Hippocampal formation (tissue), 2 donors: ENCODE data around the gene TUBGCP6.

Source experiments
- DNase-seq, 2 donors: peaks; one replicate each; lab custom pipeline; 2025; lab: John Stamatoyannopoulos, UW

The TUBGCP6 gene

DNA sequence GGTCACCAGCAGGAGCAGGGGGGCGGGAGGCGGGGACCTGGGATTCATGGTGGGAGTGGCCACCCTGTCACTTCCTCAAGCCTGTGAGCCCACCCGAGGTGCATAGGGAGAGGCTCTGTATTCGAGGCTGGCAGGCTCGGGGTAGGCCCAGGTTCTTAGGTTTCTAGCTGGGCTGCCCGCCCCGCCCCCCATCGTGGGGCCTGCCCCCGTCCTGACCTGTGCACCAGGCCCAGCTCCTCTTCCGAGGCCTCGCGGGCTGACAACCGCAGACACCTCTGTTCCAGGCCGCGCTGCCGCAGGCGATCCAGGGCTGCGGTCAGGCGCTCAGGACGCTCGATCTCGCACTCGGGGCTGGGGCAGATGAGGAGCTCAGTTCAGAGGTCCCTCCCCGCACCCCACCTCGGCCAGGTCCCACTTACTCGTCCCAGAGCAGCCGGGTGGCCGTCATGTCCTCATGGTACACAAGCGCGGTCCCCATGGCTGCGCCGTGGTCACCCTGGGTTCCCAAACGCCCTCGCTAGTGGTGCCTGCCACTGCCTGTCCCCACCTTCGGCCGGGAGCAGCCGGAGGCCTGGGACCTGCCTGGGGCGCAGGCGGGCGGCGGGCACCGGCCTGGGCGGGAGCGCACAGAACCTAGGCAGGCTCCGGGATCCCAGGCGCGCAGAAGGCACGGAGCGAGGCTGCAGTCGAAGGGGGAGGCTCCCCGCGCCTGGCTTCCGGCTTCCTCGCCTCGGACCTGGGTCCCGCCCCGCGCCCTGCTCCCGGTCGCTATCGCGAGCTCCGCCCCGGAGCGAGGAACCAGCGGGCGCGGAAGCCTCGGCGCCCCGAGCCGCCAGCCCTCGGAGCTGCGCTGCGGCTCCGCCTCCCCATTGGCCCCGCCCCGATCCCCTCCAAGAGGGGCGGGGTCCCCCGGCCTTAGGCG lies 6.0 kb upstream of the TUBGCP6 start, which contains the start of gene HDAC10:
TSS of gene HDAC10 (minus strand) at position 711 of the 922 bp plus-strand sequence. CDS start at position 478, 233 bp downstream.
- peak in 1 of 2 donors; percentile 27 for DNase-seq

DNA sequence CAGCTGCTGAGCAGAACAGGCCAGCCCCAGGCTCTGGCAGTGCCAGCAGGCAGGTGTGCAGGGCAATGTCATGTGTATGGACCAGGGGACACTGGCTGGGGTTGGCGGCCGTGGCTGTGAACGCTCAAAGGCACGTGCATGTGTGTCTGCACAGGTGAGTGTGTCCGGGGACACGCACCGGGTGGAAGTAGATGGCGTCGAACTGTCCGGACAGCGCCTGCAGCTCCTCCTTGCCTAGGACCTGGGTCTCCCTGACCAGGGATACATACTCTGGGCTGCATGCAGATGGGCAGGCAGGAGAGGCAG lies 5.4 kb upstream of the TUBGCP6 start:
- no peak for DNase-seq

DNA sequence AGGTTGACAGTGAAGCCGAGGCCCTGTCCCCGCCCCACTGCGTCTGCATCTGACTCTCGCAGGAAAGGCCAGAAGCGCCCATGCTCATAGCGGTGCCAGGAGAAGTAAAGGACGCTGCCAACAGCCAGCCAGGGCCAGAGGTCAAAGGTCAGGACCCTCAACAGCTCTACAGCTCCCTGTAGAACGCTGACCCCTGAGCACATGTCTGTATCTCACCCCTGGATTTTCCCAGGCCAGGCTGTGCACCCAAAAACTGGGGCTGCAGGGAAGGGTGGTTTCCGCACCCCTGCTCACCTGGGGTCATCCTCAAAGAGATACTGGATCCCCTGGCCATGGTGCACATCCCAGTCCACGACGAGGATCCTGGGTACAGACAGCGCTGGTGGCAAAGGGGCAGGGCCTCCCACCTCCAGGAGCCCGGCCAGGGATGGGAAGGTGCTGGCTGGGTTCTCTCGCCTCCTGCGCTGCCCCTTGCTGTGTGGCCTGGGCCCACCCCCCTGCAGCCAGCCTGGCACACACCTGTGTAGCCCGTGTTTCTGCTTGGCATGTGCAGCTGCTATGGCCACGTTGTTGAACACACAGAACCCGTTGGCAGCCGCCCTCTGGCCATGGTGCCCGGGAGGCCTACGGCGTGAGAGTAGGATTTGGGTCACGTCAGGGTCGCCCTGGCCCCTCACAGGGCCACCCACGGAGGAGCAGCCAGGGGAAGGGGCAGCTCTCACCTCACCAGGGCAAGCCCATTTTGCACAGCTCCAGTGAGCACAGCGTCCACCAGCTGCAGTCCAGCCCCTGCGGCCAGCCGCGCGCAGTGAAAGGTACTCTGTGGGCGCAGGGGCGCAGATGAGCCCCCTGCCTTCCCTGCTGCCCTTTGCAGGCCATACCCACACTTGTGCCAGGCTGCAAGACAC lies 4.8 kb upstream of the TUBGCP6 start:
- no peak for DNase-seq

DNA sequence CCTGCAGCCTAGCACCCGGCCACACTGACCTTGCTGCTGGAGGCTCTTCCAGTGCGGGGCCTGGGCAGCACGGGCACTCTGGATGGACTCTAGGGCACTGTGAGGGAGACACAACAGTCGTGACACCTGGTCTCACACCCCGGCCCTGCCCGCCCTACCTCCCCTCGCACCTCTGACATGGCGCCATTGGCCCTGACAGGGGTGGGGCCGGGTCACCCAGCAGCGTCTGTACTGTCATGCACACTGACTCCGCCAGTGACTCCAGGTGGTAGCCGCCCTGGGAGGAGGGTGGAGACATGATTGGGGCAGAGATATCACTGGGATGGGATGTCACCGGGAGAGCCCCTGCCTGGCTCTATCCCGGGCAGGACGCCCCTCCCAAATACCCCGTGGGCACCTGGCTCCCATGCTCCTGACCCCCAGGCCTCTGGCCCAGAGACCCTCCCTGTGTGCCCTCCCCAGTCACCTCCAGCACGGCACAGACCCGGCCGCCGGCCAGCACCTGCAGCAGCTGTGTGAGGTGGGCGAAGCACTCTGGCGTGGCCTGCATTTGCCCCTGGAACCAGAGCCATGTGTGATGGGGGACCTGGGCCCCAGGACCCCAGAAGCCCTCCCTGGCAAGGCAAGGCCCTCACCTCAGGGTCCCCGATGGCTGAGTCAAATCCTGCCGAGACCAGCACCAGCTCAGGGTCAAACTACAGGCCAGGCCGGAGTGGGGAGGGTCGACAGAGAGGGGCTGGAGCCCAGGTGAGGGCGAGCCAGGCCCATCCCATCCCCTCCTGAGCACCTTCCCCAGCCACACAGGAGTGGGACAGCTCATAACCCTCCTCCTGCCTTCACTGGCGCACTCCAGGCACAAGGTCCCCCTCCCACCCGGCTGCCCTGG lies 3.6 kb upstream of the TUBGCP6 start:
- no peak for DNase-seq

DNA sequence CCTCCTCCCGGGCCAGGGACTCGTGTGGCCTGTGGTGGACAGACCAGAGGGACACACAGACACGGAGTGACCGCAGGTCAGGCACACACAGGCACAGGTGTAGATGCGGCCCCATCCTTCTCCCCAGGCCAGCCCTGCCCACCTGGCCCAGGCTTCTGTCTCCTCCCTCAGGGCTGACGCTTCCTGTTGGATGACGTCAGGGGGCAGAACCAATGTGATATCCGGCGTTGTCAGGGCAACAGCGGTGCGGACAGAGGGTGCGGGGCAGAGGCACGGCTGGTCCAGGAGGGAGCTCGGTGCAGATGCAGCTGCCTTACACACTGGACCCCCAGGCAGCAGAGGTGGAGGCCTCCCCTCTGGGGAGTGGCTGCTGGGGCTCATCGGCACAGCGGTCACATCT lies 2.9 kb upstream of the TUBGCP6 start:
- no peak for DNase-seq

DNA sequence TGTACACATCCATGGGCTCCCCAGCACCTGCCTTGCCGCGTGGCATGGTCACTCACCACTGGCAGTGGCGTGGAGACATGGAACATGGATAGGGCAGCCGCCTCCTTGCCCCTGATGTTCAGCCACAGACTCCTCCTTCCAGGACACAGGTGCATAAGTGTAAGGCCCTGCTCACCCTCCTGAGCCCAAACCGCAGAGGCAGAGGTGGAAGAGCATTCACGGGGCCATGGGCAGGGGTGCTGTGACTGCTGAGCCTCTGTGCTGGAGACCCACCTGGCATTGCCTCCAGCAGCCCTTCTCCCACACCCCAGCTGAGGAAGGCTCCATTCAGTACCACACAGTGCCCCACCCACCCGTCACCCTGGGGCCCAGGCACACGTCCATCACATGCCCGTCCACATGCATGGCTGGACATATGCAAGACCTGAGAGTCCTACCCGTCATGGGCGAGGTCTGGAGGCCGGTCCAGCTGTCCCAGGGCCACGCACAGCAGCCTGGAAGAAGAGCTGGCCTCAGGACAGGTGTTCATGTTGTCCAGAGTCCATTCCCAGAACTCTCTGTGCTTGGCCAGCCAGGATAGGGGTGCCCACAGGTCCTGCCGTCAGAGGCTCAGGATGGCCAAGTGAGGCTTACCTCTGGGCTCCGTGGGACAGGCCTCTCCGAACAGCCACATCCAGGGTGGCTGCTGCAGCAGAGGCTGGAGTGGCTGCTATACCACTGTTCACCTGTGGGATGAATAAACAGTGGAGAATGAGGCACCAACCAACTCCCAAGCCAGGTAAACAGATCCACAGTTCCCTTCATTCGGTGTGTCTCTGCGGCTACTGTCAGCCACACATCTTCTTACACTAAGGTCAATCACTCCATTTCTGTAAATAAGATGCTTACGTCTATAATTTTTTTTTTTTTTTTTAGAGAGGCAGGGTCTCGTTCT lies 1.7 kb upstream of the TUBGCP6 start:
- no peak for DNase-seq

DNA sequence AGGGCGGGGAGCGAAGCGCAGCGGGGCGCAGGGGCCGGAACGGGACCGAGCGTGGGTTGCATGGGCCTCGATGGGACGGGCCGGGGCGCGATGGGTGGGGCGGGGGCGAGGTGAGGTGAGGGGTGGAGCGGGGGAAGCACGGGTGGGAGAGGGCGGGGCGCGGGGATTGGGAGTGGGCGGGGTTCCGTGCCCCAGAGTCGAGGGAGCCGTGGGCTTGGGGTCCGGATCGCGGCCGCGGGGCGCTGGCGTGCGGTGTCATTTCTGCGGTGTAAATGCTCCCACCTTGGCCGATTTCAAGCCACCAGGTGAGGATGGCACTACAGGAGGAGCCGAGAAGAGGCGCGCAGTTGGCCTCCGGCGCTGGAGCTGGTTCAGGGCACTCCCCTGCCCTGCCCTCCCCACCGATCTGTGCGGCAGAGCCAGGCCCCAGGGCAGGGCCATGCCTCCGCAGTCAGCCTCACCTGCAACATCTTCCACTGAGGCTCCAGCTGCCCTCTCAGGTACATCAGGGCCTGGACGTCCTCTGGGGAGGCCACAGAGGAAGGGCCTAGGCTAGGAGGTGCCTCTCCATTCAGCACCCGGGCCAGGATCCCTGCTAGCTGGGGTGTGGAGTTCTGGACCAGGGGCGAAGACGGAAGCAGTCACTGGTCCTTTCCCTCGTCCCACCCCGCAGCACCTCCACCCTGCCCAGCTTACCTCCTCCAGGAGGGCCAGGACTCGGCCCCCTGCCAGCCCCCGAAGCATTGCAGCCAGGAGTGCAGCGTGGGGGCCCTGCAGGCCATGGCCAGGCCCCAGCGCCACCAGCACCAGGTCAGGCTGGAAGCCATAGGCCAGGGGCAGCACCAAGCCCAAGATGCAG lies 620 bp upstream of the TUBGCP6 start:
- no peak for DNase-seq

DNA sequence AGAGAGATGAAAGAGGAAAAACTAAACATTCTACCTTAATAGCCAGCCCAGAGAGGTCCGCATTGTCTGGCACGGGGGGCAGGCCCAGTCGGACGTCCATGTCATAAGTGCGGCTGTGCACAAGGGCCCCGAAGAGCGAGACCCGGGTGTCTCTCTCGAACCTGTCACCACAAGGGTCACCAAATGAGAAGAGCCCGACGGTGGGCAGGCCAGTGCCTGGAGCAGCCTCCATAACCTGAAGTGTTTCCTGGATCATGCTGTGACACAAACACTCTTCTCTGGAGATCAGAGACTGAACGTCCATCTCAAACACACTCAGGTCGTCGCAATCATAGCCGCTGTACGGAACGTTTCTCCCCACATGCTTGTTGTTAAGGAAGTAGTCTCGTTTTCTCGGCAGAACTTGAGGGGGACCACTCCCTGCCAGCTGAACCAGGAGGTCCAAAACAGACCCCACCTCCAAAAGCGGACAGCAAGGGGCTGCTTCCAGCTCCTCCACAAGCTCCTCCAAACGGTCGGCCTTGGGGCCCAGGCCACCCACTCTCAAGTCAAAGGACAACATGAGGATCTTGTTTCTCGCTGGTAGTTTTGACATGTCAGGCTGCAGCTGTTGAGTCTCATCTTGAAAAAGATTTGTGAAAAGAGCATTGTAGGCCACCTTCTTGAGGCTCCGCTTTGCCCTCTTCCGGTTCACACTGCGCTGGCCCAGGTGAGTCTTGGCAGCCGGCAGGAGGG lies 971 bp downstream of the TUBGCP6 start:
- DNase-seq = no peak

DNA sequence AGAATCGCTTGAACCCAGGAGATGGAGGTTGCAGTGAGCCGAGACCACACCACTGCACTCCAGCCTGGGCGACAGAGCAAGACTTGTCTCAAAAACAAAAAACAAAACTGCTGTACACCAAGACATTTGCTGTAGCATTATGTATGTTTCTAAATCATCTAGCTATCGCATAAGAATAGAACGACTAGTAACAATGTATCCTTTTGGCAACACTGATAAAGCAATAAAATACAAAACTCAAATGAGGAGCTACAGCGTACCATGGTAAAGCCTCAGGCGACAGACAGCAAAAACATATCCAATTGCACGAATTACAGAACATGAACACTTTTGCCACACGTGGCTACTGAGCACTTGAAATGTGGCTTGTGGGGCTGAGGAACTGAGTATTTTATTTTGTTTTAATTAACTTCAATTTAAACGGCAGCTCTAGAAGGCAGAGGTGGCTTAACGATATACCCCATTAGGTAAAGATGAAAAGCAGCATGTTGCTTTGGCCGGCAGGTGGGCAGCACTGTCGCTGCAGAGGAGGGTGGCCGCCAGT lies 2.3 kb downstream of the TUBGCP6 start:
- DNase-seq = no peak

DNA sequence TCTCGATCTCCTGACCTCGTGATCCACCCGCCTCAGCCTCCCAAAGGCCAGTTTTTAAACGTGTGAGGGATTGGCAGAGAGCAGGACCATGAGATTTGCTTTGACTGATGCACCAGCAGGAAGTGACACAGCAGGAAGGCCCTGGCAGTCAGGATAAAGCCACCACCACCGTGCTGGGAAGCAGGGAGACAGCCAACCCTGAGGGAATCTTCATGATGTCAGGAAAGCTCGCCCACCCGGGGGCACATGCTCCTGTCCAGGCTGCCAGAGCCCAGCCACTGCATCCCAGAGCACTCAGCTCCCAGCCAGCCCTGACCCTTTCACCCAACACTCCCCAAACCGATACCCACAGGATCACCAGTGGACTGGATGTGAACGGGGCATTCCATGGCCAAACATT lies 6.1 kb downstream of the TUBGCP6 start:
- DNase-seq = no peak

DNA sequence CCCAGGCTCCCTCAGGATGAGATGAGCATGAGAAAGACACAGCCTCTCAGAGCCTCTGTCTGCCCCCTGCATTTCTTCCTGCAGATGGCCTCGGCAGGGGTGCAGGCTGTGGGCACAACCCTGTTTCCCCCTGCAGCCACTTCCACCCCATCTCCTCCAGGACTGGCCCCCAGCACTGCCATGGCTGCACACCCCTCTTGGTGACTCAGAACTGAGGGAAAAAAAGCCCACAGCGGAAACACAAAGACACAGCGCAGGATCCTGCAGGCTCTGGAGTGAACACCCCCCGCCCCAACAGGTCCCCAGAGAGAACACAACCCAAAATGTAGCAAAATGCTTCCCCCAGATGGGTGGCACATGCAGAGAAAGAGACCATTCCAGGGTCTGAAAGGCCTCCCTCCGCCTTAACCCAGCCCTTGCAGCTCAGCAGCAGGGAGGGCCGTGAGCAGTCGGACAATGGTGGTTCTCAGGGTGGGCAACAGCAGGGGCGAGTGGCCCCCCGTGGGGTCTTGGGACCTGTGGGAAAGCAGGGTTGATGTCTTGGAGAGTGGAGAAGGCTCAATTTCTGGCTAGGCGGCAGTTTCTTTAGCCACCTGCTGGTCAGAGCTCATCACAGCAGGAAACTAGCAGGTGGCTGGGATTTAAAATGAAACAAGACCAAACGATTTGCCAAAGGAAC lies 8.0 kb downstream of the TUBGCP6 start:
- DNase-seq = no peak

DNA sequence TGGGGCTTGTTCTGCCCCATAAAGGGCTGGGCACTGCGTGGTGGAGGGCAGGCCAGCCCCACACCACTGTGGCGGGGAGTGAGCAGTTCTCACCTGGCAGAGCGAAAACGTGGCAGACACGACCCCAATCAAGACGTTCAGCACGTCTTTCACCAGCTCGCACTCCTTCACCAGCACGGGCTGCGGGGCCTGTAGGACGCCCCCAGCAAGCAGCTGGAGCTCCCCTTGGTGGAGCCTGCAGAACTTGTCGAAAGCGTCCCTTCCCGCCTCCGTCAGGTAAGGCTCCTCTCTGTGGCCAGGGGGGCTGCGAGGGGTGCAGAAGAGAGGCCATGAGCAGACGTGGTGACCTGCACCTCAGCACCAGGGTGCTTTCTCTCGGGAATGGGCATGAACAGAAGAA lies 11.6 kb downstream of the TUBGCP6 start:
- DNase-seq = no peak

DNA sequence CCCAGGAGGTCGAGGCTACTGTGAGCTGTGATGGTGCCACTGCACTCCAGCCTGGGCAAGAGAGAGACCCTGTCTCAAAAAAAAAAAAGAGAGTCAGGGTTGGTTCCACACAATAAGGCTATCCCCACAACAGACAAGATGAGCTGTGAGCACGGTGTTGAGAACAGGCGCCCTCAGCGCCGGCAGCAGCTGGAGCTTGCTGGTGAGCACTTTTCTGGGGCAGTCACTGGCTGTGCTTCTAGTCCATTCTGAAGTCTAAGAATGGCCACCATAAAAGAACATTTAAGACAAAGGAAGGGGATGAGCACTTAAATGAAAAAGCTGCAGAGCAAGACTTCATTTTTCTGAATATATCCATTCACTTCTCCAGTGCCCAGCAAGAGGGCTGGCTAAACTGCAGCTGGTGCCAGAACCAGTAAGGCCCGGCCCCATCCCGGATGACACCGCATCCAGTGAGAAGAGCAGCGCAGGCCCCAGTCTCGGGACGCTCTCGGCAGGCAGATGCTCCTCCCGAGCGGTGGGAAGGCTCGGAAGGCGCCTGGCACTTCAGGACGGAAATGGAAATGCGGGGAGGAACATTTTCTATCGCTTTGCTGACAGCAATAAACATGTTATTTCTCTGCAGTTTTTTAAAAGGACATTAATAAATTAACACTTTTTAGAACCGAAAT lies 12.2 kb downstream of the TUBGCP6 start:
- no peak for DNase-seq

DNA sequence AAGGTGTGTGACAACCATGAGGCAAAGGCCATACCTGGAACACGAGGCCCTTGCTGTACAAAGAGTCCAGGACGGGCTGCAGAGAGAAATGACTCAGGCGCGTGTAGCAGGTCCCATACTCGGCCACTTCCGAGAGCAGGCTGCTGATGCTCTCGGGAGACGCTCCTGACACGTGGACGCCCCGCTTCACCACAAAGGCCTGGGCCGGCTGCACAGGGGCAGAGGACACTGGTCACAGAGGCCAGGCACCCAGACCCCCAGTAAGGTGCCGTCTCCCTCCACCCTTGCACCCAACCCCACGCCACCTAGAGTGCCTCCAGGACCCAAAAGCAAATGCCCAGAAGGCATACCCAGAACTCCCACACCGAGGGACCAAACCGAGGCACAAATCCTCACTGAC lies 15.5 kb downstream of the TUBGCP6 start:
- DNase-seq = no peak

DNA sequence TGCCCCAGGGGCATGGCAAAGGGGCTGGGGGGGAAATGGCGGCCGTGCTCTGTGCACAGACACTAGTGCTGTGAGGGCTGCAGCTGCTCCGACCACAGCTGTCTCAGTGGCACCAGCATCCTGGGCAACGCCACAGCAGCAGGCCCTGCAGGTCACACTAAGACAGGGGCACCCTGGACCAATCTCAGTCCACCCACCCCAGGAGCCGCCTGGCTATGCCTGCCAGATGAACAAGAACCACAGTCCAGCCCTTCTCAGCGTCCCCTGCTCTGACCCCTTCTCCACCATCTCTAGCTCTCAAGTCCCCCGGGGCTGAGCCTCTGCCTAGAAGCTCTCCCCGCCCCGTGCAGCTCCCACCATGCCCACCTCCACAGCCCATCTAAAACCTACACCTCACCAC lies 16.5 kb downstream of the TUBGCP6 start:
- DNase-seq = no peak

DNA sequence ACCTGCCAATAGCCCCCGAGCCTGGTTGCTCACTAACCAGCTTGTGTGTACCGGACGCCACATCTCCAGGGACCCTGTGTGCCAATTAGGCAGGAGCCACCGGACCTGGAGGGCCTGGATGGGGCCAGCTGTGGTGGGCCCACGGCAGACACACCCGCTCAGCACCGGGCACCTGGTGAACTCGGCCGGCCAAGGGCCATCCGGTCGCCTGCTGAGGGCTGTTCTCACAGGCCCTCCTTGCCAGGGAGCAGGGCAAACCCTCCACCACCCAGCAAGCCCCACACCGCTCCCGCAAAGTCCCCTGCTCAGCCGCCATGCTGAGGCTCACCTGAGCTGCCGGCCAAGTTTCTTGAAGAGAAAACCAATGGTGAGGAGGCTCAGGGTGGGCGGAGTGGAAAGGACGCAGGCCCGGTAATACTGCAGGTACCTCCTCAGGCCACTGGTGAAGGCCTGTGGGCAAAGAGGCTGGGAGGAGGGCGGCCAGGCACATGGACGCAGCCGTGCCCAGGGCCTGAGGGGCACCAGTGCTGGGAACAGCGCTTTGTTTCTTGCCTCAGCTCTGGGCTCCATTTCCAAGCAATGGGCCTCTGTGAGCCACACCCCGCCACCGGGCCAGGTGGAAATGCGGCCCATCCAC lies 17.1 kb downstream of the TUBGCP6 start:
- DNase-seq = no peak

DNA sequence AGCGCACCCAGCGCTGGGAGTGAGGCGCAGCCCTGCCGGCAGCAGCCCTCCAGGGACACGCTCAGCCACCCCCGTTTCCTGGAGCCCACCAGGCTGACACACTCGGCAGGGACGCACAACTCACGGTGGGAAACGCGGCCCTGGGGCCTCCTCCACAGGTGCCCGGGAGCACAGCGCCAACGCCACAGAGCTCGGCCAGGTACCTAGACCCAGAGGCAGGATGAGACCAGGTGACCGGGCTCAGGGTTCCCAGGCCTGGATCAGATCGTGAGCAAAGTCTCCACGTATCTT lies 18.0 kb downstream of the TUBGCP6 start:
- no peak for DNase-seq
